ENCODE results near the gene SLC35D3.
"Not testable (repeated sequence)": the region's sequence is repeated elsewhere in the genome, so short reads cannot be mapped to it uniquely, and the experiment has no call there.

Gene SLC35D3

DNA sequence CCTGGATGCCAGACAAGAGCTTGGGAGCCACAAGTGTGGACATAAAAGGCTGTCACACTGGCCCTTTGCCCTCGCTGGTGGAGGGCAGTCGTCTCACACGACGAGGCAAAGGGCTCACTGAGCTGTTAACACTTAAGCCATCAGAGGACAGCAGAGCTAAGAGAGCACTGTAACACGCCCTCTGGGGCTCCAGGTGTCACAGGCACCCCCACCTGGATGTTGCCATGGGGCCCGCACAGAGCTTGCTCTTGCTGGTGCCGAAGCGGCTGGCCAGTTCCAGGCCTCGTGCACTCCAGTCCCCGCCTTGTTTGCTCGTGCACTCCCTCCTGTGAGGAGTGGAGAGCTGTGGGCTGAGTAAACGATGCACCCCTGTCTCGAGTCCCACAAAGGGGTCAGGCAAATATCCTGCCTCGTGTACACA, 37.4 kb downstream of the SLC35D3 start:
- Histone ChIP-seq H3K27me3 (ENCODE audit: insufficient read depth, insufficient read length) (no peaks in the 10 kb centered on the region), H3K9me3 (ENCODE audit: insufficient read depth, low read length) (no peaks in the 10 kb centered on the region), H3K36me3 (ENCODE audit: insufficient read depth, insufficient read length, low read length) (no peaks in the 10 kb centered on the region), H3K4me3 (ENCODE audit: insufficient read length, low read depth) (no peak overlapping the region), H3K9ac (ENCODE audit: insufficient read length, low read depth) (no peak overlapping the region), H3K4me1 (ENCODE audit: insufficient read depth, insufficient read length) (peaks cover 13% of the 10 kb centered on the region)
- DNase-seq (ENCODE audit: low read depth, low spot score): no peak
- TF ChIP-seq ZNF274 (IDR thresholded peaks at IDR 0.05; ENCODE audit: low read depth, low read length) (no peak), YY1 (IDR thresholded peaks at IDR 0.05; ENCODE audit: insufficient read depth, insufficient read length) (no peak), SUZ12 (IDR thresholded peaks at IDR 0.05; ENCODE audit: extremely low read depth, insufficient read depth, insufficient read length) (no peak)

GRCh38 chr6:136959935-136960334, 37.8 kb downstream of the SLC35D3 start:
- not testable (repeated sequence) for H3K9me3 ChIP-seq (ENCODE audit: insufficient read depth, low read length); H3K27me3 ChIP-seq (ENCODE audit: insufficient read depth, insufficient read length); DNase-seq (ENCODE audit: low read depth, low spot score); H3K36me3 ChIP-seq (ENCODE audit: insufficient read depth, insufficient read length, low read length); H3K4me3 ChIP-seq (ENCODE audit: insufficient read length, low read depth); H3K9ac ChIP-seq (ENCODE audit: insufficient read length, low read depth)
- peaks cover 13% of the 10 kb centered on the region for H3K4me1 ChIP-seq (ENCODE audit: insufficient read depth, insufficient read length)

DNA sequence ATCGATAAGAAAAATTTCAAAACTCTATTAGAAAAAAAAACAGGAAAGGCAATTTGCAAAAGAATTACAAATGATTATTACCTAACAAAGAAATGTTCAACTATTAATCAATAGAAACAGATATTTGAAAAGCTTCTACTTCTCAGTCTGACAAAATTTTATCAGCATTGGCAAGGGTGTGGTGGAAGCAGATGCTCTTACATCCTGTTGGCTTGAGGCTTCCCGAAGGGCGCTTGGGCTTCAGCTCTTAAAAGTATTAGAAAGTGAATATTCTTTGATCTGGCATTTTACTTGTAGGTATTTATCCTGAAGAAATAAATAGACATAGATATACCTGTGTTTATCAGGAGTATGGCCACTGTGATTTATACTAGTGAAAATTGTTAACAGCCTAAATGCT, 38.7 kb downstream of the SLC35D3 start:
- Histone ChIP-seq H3K4me3 (ENCODE audit: insufficient read length, low read depth) (no peak overlapping the region), H3K27me3 (ENCODE audit: insufficient read depth, insufficient read length) (no peaks in the 10 kb centered on the region), H3K9ac (ENCODE audit: insufficient read length, low read depth) (no peak overlapping the region), H3K36me3 (ENCODE audit: insufficient read depth, insufficient read length, low read length) (no peaks in the 10 kb centered on the region), H3K4me1 (ENCODE audit: insufficient read depth, insufficient read length) (peaks cover 13% of the 10 kb centered on the region), H3K9me3 (ENCODE audit: insufficient read depth, low read length) (no peaks in the 10 kb centered on the region)
- no peak for TF ChIP-seq ZNF274 (IDR thresholded peaks at IDR 0.05; ENCODE audit: low read depth, low read length)
- TF ChIP-seq SUZ12 (IDR thresholded peaks at IDR 0.05; ENCODE audit: extremely low read depth, insufficient read depth, insufficient read length): no peak
- no peak for TF ChIP-seq YY1 (IDR thresholded peaks at IDR 0.05; ENCODE audit: insufficient read depth, insufficient read length)
- DNase-seq (ENCODE audit: low read depth, low spot score): no peak

- Histone ChIP-seq H3K27me3 (ENCODE audit: insufficient read depth, insufficient read length) (no peaks in the 10 kb centered on the region), H3K9ac (ENCODE audit: insufficient read length, low read depth) (no peak overlapping the region), H3K4me3 (ENCODE audit: insufficient read length, low read depth) (no peak overlapping the region), H3K4me1 (ENCODE audit: insufficient read depth, insufficient read length) (peaks cover 13% of the 10 kb centered on the region), H3K36me3 (ENCODE audit: insufficient read depth, insufficient read length, low read length) (no peaks in the 10 kb centered on the region), H3K9me3 (ENCODE audit: insufficient read depth, low read length) (no peaks in the 10 kb centered on the region)
- TF ChIP-seq ZNF274 (IDR thresholded peaks at IDR 0.05; ENCODE audit: low read depth, low read length) (no peak), YY1 (IDR thresholded peaks at IDR 0.05; ENCODE audit: insufficient read depth, insufficient read length) (no peak), SUZ12 (IDR thresholded peaks at IDR 0.05; ENCODE audit: extremely low read depth, insufficient read depth, insufficient read length) (no peak)
- no peak for DNase-seq (ENCODE audit: low read depth, low spot score)
Measured at GRCh38 chr6:136961848-136962247, 39.7 kb downstream of the SLC35D3 start.

DNA sequence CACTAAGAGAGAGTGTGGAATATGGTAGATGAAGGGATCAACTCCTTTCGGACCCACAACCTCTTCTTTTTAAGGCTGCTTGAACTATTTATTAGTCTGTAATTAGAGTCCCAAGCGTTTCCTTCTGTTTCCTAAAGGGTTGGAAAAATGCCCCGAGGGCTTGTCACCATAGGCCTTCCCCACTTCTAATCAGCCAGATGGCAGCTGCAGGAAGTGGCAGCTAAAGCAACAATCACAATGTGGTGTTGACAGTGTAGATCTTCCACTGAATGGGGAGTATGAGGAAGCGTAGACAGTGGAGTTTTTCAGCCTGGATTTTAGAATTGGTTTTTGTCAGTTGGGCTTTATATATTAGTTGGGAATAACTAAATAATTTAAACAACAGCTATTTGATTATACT, 40.6 kb downstream of the SLC35D3 start:
- Histone ChIP-seq H3K4me1 (ENCODE audit: insufficient read depth, insufficient read length) (peaks cover 10% of the 10 kb centered on the region), H3K4me3 (ENCODE audit: insufficient read length, low read depth) (no peak overlapping the region), H3K36me3 (ENCODE audit: insufficient read depth, insufficient read length, low read length) (no peaks in the 10 kb centered on the region), H3K27me3 (ENCODE audit: insufficient read depth, insufficient read length) (no peaks in the 10 kb centered on the region), H3K9me3 (ENCODE audit: insufficient read depth, low read length) (no peaks in the 10 kb centered on the region), H3K9ac (ENCODE audit: insufficient read length, low read depth) (no peak overlapping the region)
- TF ChIP-seq SUZ12 (IDR thresholded peaks at IDR 0.05; ENCODE audit: extremely low read depth, insufficient read depth, insufficient read length) (no peak), ZNF274 (IDR thresholded peaks at IDR 0.05; ENCODE audit: low read depth, low read length) (no peak), YY1 (IDR thresholded peaks at IDR 0.05; ENCODE audit: insufficient read depth, insufficient read length) (no peak)
- peak; percentile 33 for DNase-seq (ENCODE audit: low read depth, low spot score)

GRCh38 chr6:136963259-136963658, 41.2 kb downstream of the SLC35D3 start:
- Histone ChIP-seq H3K9me3 (ENCODE audit: insufficient read depth, low read length) (no peaks in the 10 kb centered on the region), H3K27me3 (ENCODE audit: insufficient read depth, insufficient read length) (no peaks in the 10 kb centered on the region), H3K4me1 (ENCODE audit: insufficient read depth, insufficient read length) (peaks cover 8% of the 10 kb centered on the region), H3K36me3 (ENCODE audit: insufficient read depth, insufficient read length, low read length) (no peaks in the 10 kb centered on the region), H3K9ac (ENCODE audit: insufficient read length, low read depth) (no peak overlapping the region), H3K4me3 (ENCODE audit: insufficient read length, low read depth) (no peak overlapping the region)
- DNase-seq (ENCODE audit: low read depth, low spot score): no peak
- no peak for TF ChIP-seq YY1 (IDR thresholded peaks at IDR 0.05; ENCODE audit: insufficient read depth, insufficient read length)
- TF ChIP-seq SUZ12 (IDR thresholded peaks at IDR 0.05; ENCODE audit: extremely low read depth, insufficient read depth, insufficient read length): no peak
- no peak for TF ChIP-seq ZNF274 (IDR thresholded peaks at IDR 0.05; ENCODE audit: low read depth, low read length)

GRCh38 chr6:136964398-136964797, 42.3 kb downstream of the SLC35D3 start:
- DNase-seq (ENCODE audit: low read depth, low spot score): no peak
- Histone ChIP-seq H3K9me3 (ENCODE audit: insufficient read depth, low read length) (no peaks in the 10 kb centered on the region), H3K9ac (ENCODE audit: insufficient read length, low read depth) (no peak overlapping the region), H3K4me3 (ENCODE audit: insufficient read length, low read depth) (no peak overlapping the region), H3K4me1 (ENCODE audit: insufficient read depth, insufficient read length) (peaks cover 6% of the 10 kb centered on the region), H3K27me3 (ENCODE audit: insufficient read depth, insufficient read length) (no peaks in the 10 kb centered on the region), H3K36me3 (ENCODE audit: insufficient read depth, insufficient read length, low read length) (no peaks in the 10 kb centered on the region)
- TF ChIP-seq YY1 (IDR thresholded peaks at IDR 0.05; ENCODE audit: insufficient read depth, insufficient read length): no peak
- no peak for TF ChIP-seq ZNF274 (IDR thresholded peaks at IDR 0.05; ENCODE audit: low read depth, low read length)
- TF ChIP-seq SUZ12 (IDR thresholded peaks at IDR 0.05; ENCODE audit: extremely low read depth, insufficient read depth, insufficient read length): no peak

All from NT2/D1 (cell line).